Natural killer cell treated with Interleukin-12 subunit alpha and Interleukin-12 subunit beta and Interleukin-15 and Interleukin-18, amount 100 ng/mL, for 72 hours (primary cell): Measurements from ENCODE around the gene SPON1. TPM values are rescaled to one million over a fixed set of nuclear protein-coding genes. Genes with fewer than 3 reads are reported as not detected.
"Not testable (repeated sequence)": the region's sequence is repeated elsewhere in the genome, so short reads cannot be mapped to it uniquely, and the experiment has no call there.

Experiments used
- ATAC-seq, 2 donors: fragments of 150-1000 bp; cut with Tn5 transposase in 1 of 2; sonication (Bioruptor Pico), chemical (Tn5 transposase) in 1 of 2; 2 replicates each; pipeline ENCODE4 v1.10.0; 2021
- DNase-seq: peaks from one replicate; pipeline ENCODE4 v3.0.0; 2022; ENCODE audit warnings: low spot score
- H3K27ac Mint-ChIP-seq, 2 donors: 1 replicate in 1 of 2; 2 replicates in 1 of 2; pipeline ENCODE4 v1.8.0; 2022; ENCODE audit warnings: mixed read lengths in 2 of 2, mild to moderate bottlenecking in 1 of 2, moderate library complexity in 1 of 2
- H3K27me3 Mint-ChIP-seq, 2 donors: 1 replicate in 1 of 2; 2 replicates in 1 of 2; pipeline ENCODE4 v1.8.0; 2022; ENCODE audit warnings: mixed read lengths in 2 of 2
- H3K36me3 Mint-ChIP-seq: one replicate; pipeline ENCODE4 v1.8.0; 2022; ENCODE audit warnings: mixed read lengths
- H3K4me1 Mint-ChIP-seq, 2 donors: 1 replicate in 1 of 2; 2 replicates in 1 of 2; pipeline ENCODE4 v1.8.0; 2022; ENCODE audit warnings: low read depth in 2 of 2, mixed read lengths in 2 of 2, mild to moderate bottlenecking in 1 of 2
- H3K4me3 Mint-ChIP-seq: one replicate; pipeline ENCODE4 v1.8.0; 2022; ENCODE audit warnings: mixed read lengths
- H3K9me3 Mint-ChIP-seq: 2 replicates; pipeline ENCODE4 v1.8.0; 2022; ENCODE audit warnings: mixed read lengths
- total RNA-seq, 2 donors: library from RNA; stranded (reverse); gene quantifications; one replicate each; pipeline ENCODE4 v1.2.3, GENCODE V29; 2022

Gene SPON1
- total RNA-seq, 2 donors from 2014 or later, result 0.10 TPM; not detected in 1

GRCh38 chr11:14015711-14016110 lies 53.2 kb downstream of the SPON1 start:
- Mint-ChIP-seq H3K27me3 (peaks cover 11 to 19% of the 10 kb centered on the region in 2 donors), H3K36me3 (no peaks in the 10 kb centered on the region), H3K9me3 (no peaks in the 10 kb centered on the region), H3K4me1 (peaks cover 0 to 2% of the 10 kb centered on the region in 2 donors), H3K4me3 (no peak overlapping the region), H3K27ac (no peak overlapping the region)
- ATAC-seq, result no peak
- DNase-seq, result no peak

DNA sequence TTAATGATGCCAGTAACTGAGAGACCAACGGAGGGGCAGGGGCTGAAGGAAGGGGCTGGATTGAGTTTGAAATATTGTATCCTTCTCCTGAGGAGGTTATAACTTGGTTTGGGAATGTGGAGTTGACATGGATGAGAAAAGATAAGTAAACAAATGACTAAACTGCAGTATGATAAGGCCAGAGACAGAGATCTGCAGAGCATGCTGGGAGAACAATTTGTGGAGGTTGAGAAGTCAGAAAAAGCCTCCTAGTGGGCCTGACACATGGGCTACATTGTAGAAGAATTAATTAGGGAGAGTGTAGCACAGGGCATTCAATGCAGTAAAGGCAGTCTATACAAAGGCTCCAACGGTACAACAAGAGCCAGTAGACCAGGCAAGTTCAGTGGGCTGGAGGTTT lies 55.9 kb downstream of the SPON1 start:
- no peaks in the 10 kb centered on the region for H3K4me1 Mint-ChIP-seq
- no peak overlapping the region for H3K4me3 Mint-ChIP-seq
- H3K9me3 Mint-ChIP-seq, result no peaks in the 10 kb centered on the region
- H3K27ac Mint-ChIP-seq, result no peak overlapping the region
- H3K36me3 Mint-ChIP-seq, result no peaks in the 10 kb centered on the region
- ATAC-seq (no peak), DNase-seq (no peak)
- H3K27me3 Mint-ChIP-seq, result peaks cover 21 to 43% of the 10 kb centered on the region in 2 donors

DNA sequence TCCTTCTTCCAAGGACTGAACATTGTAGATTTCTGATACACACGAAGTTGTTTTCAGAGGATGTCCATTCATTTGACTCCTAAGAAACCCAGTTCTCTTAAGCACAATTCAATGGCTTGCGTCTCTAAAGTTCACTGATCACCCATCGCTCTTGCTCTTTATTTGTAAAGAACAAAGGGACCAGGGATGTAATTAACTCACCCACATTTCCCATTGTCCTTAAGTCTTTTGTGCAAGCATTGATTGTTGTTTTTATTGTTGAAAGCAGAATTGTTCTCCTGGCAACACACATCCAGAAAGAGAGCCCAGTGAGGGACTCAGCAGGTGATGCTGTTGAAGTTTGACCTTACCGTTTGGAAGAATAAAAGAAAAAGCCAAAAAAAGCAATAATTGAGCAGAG lies 59.2 kb downstream of the SPON1 start:
- DNase-seq (no peak), ATAC-seq (no peak)
- Mint-ChIP-seq H3K9me3 (no peaks in the 10 kb centered on the region), H3K4me3 (no peak overlapping the region), H3K36me3 (no peaks in the 10 kb centered on the region), H3K4me1 (no peaks in the 10 kb centered on the region), H3K27me3 (peaks cover 26 to 53% of the 10 kb centered on the region in 2 donors), H3K27ac (no peak overlapping the region)

- ATAC-seq (no peak), DNase-seq (no peak)
- no peak overlapping the region for H3K4me3 Mint-ChIP-seq
- H3K4me1 Mint-ChIP-seq, result no peaks in the 10 kb centered on the region
- no peaks in the 10 kb centered on the region for H3K36me3 Mint-ChIP-seq
- H3K27me3 Mint-ChIP-seq, result peaks cover 28 to 53% of the 10 kb centered on the region in 2 donors
- H3K9me3 Mint-ChIP-seq, result no peaks in the 10 kb centered on the region
- H3K27ac Mint-ChIP-seq, result no peak overlapping the region
These were observed 59.7 kb downstream of the SPON1 start for GRCh38 chr11:14022251-14022650.

- no peak overlapping the region for H3K4me3 Mint-ChIP-seq
- no peaks in the 10 kb centered on the region for H3K9me3 Mint-ChIP-seq
- H3K27ac Mint-ChIP-seq, result no peak overlapping the region
- no peaks in the 10 kb centered on the region for H3K36me3 Mint-ChIP-seq
- ATAC-seq (no peak), DNase-seq (no peak)
- H3K27me3 Mint-ChIP-seq, result peaks cover 28 to 53% of the 10 kb centered on the region in 2 donors
- H3K4me1 Mint-ChIP-seq, result no peaks in the 10 kb centered on the region
These were observed 60.3 kb downstream of the SPON1 start for GRCh38 chr11:14022821-14023220.

GRCh38 chr11:14026961-14027360 lies 64.4 kb downstream of the SPON1 start:
- Mint-ChIP-seq H3K4me1 (no peaks in the 10 kb centered on the region), H3K9me3 (no peaks in the 10 kb centered on the region), H3K4me3 (no peak overlapping the region), H3K27ac (no peak overlapping the region), H3K27me3 (peaks cover 19 to 26% of the 10 kb centered on the region in 2 donors), H3K36me3 (no peaks in the 10 kb centered on the region)
- ATAC-seq, result no peak
- DNase-seq, result no peak

- H3K27me3 Mint-ChIP-seq, result peaks cover 19 to 20% of the 10 kb centered on the region in 2 donors
- ATAC-seq (no peak), DNase-seq (no peak)
- no peak overlapping the region for H3K27ac Mint-ChIP-seq
- H3K4me1 Mint-ChIP-seq, result no peaks in the 10 kb centered on the region
- no peak overlapping the region for H3K4me3 Mint-ChIP-seq
- H3K36me3 Mint-ChIP-seq, result no peaks in the 10 kb centered on the region
- no peaks in the 10 kb centered on the region for H3K9me3 Mint-ChIP-seq
These were observed 65.0 kb downstream of the SPON1 start for GRCh38 chr11:14027525-14027924.

- Mint-ChIP-seq H3K27me3 (peaks cover 13 to 16% of the 10 kb centered on the region in 2 donors), H3K4me1 (no peaks in the 10 kb centered on the region), H3K9me3 (no peaks in the 10 kb centered on the region), H3K27ac (no peak overlapping the region), H3K36me3 (no peaks in the 10 kb centered on the region), H3K4me3 (no peak overlapping the region)
- ATAC-seq, result no peak
- no peak for DNase-seq
These were observed 66.9 kb downstream of the SPON1 start for GRCh38 chr11:14029440-14029839.

- H3K27ac Mint-ChIP-seq, result no peak overlapping the region
- H3K9me3 Mint-ChIP-seq, result no peaks in the 10 kb centered on the region
- no peak for DNase-seq
- H3K4me1 Mint-ChIP-seq, result no peaks in the 10 kb centered on the region
- no peak for ATAC-seq
- H3K4me3 Mint-ChIP-seq, result no peak overlapping the region
- H3K27me3 Mint-ChIP-seq, result peaks cover 13 to 16% of the 10 kb centered on the region in 2 donors
- no peaks in the 10 kb centered on the region for H3K36me3 Mint-ChIP-seq
These were observed 67.7 kb downstream of the SPON1 start for GRCh38 chr11:14029971-14030920.

DNA sequence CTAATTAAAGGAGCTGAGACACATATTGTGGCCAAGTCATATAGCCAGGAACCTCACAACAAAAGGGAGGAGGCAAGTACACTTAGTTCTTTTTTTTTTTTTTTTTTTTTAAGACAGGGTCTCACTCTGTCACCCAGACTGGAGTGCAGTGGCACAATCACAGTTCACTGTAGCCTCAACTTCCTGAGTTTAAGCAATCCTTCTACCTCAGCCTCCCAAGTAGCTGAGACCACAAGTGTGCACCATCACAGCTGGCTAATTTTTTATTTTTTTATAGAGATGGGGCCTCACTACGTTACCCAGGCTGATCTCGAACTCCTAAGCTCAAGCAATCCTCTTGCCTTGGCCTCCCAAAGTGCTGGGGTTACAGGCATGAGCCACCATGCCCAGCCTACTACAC lies 73.0 kb downstream of the SPON1 start:
- not testable (repeated sequence) for H3K4me1 Mint-ChIP-seq, ATAC-seq, DNase-seq, H3K4me3 Mint-ChIP-seq, H3K27ac Mint-ChIP-seq, H3K9me3 Mint-ChIP-seq, H3K36me3 Mint-ChIP-seq
- peaks cover 6 to 16% of the 10 kb centered on the region in 2 donors for H3K27me3 Mint-ChIP-seq

- H3K4me3 Mint-ChIP-seq, result no peak overlapping the region
These were observed 73.9 kb downstream of the SPON1 start for GRCh38 chr11:14036469-14036868.

DNA sequence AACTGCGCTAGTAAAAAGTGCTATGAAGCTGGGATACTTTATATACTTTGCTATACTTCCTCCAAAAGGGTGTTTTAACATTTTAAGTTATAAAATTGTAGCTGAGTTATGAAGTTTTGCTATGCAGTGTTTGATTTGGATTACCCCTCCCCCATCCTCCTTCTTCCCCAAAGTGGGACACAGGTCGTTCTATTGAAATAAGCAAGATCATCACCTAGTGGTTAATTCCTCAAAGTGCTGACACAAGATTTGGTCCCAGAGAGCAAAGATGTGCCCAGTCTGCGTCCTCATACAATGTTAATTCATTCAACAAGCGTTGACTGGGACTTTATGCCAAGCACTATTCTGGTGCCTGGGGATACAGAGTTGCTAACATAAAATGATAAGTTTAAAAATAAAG lies 78.5 kb downstream of the SPON1 start:
- DNase-seq (no peak), ATAC-seq (no peak)
- Mint-ChIP-seq H3K36me3 (no peaks in the 10 kb centered on the region), H3K27me3 (peaks cover 4 to 11% of the 10 kb centered on the region in 2 donors), H3K27ac (no peak overlapping the region), H3K4me3 (no peak overlapping the region), H3K9me3 (no peaks in the 10 kb centered on the region), H3K4me1 (no peaks in the 10 kb centered on the region)

More at GRCh38 chr11:14036469-14036868, 73.9 kb downstream of the SPON1 start:
- H3K4me1 Mint-ChIP-seq, result no peaks in the 10 kb centered on the region
- H3K36me3 Mint-ChIP-seq, result no peaks in the 10 kb centered on the region
- DNase-seq, result no peak
- no peak for ATAC-seq
- H3K27ac Mint-ChIP-seq, result no peak overlapping the region
- H3K9me3 Mint-ChIP-seq, result no peaks in the 10 kb centered on the region
- peaks cover 6 to 16% of the 10 kb centered on the region in 2 donors for H3K27me3 Mint-ChIP-seq

DNA sequence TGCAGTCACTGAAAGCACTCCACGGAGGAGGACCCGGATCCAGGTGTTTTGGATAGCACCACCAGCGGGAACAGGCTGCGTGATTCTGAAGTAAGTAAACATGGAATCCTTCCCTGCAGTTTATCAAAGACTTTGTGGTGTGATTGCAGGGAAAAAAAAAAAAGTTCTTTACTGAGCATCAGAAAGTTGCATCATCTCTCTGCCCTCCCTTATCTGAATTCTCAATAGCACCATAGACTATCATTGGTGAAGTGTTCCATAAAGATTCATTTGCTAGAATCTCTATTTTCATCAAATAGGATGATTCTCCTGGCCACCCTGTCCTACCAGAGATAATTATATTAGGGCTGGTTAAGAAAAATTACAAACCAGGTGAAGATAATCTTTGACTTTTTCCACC lies 79.0 kb downstream of the SPON1 start:
- no peak for ATAC-seq
- Mint-ChIP-seq H3K36me3 (no peaks in the 10 kb centered on the region), H3K27ac (no peak overlapping the region), H3K27me3 (peaks cover 4 to 11% of the 10 kb centered on the region in 2 donors), H3K4me3 (no peak overlapping the region), H3K4me1 (no peaks in the 10 kb centered on the region), H3K9me3 (no peaks in the 10 kb centered on the region)
- DNase-seq, result no peak

GRCh38 chr11:14042686-14043465 lies 80.4 kb downstream of the SPON1 start:
- DNase-seq (no peak), ATAC-seq (no peak)
- H3K27me3 Mint-ChIP-seq, result peaks cover 9 to 19% of the 10 kb centered on the region in 2 donors
- H3K4me3 Mint-ChIP-seq, result no peak overlapping the region
- no peaks in the 10 kb centered on the region for H3K36me3 Mint-ChIP-seq
- H3K9me3 Mint-ChIP-seq, result no peaks in the 10 kb centered on the region
- no peak overlapping the region for H3K27ac Mint-ChIP-seq
- H3K4me1 Mint-ChIP-seq, result no peaks in the 10 kb centered on the region
